Caki2 (cell line): ENCODE data around the gene CCR5. TPM values are rescaled to one million over a fixed set of nuclear protein-coding genes. Genes with fewer than 3 reads are reported as not detected.
"Not testable (repeated sequence)": the region's sequence is repeated elsewhere in the genome, so short reads cannot be mapped to it uniquely, and the experiment has no call there.

Source experiments
- DNase-seq: peaks from one replicate; pipeline ENCODE4 v3.0.0-alpha.2; 2015; ENCODE audit warnings: low read depth
- in situ Hi-C: cut with HindIII; loops from 2 replicates; pipeline ENCODE4 v1.10.0; 2016; ENCODE audit warnings: low sequenced_read_pairs, low pct_unique_long_range_greater_than_20kb, mixed read lengths
- total RNA-seq: library from RNA; depleted of rRNA; stranded (reverse); fragments of >200 nt; shearing (Covaris generic); gene quantifications from 2 replicates; pipeline ENCODE4 v1.2.3, GENCODE V29; 2014; ENCODE audit warnings: low replicate concordance; rRNA removed

CCR5 gene
- total RNA-seq = not detected in 2 replicates

DNA sequence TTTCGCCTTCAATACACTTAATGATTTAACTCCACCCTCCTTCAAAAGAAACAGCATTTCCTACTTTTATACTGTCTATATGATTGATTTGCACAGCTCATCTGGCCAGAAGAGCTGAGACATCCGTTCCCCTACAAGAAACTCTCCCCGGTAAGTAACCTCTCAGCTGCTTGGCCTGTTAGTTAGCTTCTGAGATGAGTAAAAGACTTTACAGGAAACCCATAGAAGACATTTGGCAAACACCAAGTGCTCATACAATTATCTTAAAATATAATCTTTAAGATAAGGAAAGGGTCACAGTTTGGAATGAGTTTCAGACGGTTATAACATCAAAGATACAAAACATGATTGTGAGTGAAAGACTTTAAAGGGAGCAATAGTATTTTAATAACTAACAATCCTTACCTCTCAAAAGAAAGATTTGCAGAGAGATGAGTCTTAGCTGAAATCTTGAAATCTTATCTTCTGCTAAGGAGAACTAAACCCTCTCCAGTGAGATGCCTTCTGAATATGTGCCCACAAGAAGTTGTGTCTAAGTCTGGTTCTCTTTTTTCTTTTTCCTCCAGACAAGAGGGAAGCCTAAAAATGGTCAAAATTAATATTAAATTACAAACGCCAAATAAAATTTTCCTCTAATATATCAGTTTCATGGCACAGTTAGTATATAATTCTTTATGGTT, at the start of gene CCR5:
Gene CCR5 (plus strand): TSS at position 108 of the 680 bp plus-strand sequence. CDS start 1,957 bp downstream, outside the sequence.
- no peak for DNase-seq
- in situ Hi-C loops = no loop called here

DNA sequence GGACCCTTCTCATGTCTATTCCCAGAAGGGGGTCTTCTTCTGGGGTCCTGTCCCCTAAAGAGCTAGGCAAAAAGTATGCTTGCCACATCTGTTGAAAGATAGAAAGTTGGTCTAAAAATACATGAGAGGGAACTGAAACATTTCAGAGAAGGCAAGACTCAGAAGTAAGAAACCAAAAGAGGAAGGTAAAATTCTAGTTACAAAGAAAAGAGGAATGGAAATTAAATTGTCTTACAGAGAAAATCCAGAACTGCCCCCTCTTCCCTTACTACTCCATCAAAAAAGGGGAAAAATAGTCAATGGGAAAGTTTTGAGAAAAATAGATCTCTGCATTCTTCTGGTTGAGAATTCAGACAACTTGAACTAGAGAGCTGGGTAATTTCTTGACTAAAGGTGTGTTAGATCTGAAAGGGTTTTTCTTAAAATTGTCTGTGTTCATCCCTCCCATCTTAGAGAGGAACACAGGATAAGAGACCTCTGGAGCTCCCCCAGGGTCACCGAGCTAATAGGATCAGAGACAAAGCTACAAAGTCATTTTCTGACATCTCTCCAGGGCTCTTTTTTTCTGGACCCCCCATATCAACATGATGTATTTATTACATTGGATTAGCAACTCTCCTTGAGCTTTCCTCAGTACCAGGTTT, 49.2 kb upstream of the CCR5 start:
- in situ Hi-C loops = no loop called here
- DNase-seq = no peak

GRCh38 chr3:46324036-46324435, 46.7 kb upstream of the CCR5 start:
- DNase-seq = no peak
- in situ Hi-C loops = no loop called here

- in situ Hi-C loops = no loop called here
- DNase-seq = no peak
Measured at GRCh38 chr3:46325645-46326300, 45.0 kb upstream of the CCR5 start.

GRCh38 chr3:46330676-46331075, 40.1 kb upstream of the CCR5 start:
- in situ Hi-C loops, DNase-seq: not testable (repeated sequence)

GRCh38 chr3:46334741-46335478, 35.8 kb upstream of the CCR5 start:
- in situ Hi-C loops = no loop called here
- DNase-seq = no peak

DNA sequence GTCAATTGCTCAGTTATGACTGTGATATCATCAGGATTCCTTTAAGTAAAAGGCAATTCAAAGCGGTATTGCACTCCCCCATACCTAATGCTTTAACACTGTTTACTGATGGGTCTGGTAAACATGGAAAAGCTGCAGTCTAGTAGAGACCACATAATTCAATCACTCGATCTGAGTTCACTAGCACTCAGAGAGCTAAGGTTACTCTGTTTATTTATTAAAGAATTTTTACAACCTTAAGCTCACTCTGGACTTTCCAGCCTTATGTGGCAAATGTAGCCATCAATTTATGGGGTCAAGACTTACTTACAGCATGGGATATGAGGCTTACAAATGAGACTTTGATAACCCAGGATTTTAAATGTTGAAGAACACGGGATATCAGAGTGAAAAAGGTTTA, 35.2 kb upstream of the CCR5 start:
- DNase-seq = no peak
- in situ Hi-C loops = no loop called here

DNA sequence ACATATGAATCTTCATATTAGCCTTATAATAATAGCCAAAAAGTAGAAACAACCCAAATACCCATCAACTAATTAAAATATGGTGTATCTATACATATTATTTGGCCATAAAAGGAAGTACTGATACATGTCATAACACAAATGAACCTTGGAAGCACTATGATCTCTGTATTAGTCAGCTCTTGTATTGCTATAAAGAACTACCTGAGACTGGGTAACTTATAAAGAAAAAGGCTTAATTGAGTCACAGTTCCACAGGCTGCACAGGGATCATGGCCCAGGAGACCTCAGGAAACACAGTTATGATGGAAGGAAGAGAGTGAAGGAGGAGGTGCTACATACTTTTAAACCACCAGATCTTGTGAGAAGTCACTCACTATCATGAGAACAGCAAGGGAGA, 32.8 kb upstream of the CCR5 start:
- in situ Hi-C loops = no loop called here
- no peak for DNase-seq

- in situ Hi-C loops = no loop called here
- no peak for DNase-seq
Measured at GRCh38 chr3:46338840-46339239, 31.9 kb upstream of the CCR5 start.

DNA sequence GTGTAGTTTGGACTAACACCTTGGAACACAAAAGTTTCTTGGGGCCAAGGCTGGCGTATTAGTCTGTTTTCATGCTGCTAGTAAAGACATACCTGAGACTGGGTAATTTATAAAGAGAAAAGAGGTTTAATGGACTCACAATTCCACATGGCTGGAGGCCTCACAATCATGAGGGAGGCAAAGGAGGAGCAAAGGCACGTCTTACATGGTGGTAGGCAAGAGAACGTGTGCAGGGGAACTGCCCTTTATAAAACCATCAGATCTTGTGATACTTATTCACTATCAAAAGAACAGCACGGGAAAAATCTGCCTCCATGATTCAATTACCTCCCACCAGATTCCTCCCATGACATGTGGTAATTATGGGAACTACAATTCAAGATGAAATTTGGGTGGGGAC, 26.3 kb upstream of the CCR5 start:
- no peak for DNase-seq
- in situ Hi-C loops = no loop called here

DNA sequence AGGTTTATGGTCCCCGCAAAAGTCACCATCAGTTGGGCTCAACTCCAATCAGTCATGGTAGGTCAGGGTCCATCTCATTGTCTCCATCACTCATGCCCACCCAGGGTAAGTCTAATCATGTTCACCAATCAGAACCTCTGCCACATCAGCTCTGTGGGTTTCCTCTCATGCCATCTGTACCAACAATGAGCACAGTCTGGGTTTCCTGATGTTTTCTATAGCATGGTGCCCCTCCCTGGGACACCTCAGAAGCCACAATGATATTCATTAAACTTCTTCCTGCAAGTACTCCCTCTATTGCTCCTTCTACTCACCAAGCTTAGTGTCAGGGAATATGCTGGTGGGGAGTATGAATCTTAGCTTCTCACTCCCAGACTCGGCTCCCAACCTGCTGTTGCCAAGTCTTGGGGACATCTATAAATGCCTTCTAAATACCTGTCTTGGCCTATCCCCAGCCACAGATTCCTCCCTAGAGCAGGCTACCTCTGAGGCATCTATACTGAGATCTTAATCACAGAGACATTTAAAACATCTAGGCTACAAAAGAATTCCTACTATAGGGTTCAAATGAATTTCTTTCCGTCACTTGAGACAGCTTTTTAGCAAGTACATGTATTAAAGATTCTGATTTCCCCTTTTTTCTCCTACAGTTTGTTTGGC, 21.8 kb upstream of the CCR5 start:
- DNase-seq = no peak
- in situ Hi-C loops = no loop called here

- no peak for DNase-seq
- in situ Hi-C loops = no loop called here
Measured at GRCh38 chr3:46349484-46350261, 21.1 kb upstream of the CCR5 start.

DNA sequence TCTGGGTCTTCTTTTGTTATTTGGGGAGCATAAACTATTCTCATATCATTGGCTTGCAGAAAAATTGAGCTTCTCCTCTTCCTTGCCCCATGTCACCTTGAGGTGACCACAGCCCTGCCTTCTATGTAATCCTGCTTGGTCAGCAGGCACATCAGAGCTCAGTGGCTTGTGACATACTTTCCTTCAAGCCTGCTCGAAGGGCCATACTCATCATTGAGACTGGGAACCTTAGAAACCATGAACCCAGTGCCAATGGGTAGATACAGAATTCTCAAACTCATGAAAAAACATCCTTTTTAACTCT, 20.5 kb upstream of the CCR5 start:
- DNase-seq = no peak
- in situ Hi-C loops = no loop called here

GRCh38 chr3:46351646-46352045, 19.1 kb upstream of the CCR5 start:
- in situ Hi-C loops = no loop called here
- DNase-seq = no peak

DNA sequence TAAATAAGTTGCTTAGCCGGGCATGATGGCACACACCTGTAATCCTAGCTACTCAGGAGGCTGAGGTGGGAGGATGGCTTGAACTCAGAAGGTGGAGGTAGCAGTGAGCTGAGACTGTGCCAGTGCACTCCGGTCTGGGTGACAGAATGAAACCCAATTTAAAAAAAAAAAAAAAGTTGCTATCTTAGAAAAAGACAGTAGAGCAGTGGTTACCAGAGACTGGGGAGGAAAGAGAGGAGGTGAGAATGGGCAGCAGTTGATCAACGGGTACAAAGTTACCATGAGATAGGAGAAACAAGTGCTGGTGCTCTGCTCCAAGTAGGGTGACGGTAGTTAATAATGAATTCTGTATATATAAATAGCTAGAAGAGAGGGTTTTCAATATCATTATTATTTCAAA, 17.7 kb upstream of the CCR5 start:
- in situ Hi-C loops = no loop called here
- no peak for DNase-seq

DNA sequence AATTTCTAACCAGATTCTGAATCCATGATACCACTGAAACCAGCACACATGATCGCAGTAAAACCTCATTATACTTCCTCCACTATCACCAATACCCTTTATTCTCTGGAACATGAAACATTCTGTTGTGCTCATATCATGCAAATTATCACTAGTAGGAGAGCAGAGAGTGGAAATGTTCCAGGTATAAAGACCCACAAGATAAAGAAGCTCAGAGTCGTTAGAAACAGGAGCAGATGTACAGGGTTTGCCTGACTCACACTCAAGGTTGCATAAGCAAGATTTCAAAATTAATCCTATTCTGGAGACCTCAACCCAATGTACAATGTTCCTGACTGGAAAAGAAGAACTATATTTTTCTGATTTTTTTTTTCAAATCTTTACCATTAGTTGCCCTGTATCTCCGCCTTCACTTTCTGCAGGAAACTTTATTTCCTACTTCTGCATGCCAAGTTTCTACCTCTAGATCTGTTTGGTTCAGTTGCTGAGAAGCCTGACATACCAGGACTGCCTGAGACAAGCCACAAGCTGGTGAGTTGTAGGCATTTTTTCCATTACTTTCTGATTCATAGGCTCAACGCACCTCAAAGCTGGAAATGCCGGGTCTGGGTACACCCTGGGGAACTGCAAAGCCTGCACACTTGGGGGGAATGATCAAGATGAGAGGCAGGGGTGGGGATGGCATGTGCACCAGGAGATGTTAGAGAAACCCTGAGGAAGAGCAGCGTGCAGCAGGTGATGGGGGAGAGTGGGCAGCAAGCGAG, 16.9 kb upstream of the CCR5 start, which contains the start of gene CCR2:
Gene CCR2 (plus strand): TSS at position 465 of the 764 bp plus-strand sequence. CDS start 3,417 bp downstream, outside the sequence.
- in situ Hi-C loops = no loop called here

DNA sequence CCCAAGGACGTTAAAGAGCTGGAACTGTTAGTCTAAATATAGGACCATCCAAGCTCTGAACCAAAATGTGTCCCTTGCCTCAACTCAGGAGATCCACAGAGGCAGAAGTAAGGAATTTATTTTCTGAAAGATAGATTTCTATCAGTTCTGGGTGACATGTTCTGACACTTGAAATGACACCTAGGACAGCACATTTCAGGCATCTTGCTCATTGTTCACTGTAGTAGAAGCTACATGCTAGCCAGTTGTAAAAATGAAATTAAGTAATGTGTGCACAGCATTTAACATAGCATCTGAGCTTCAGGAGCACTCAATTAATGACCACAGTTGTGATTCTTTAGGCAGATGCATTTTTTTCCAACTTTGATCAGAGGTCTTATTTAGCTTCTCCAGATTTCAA, 16.3 kb upstream of the CCR5 start:
- no peak for DNase-seq
- in situ Hi-C loops = no loop called here

More for the DNA sequence above, 16.9 kb upstream of the CCR5 start, which contains the start of gene CCR2:
- no peak for DNase-seq
